ENCODE measurements around the gene DHRS13.

The DHRS13 gene

GRCh38 chr17:28901866-28902818 is 737 bp downstream of the DHRS13 start:
- no peak for DNase-seq (ENCODE audit: low read depth, low spot score)
- TF ChIP-seq ZNF274 (IDR thresholded peaks at IDR 0.05; ENCODE audit: low read depth, low read length): no peak
- no peak for TF ChIP-seq SUZ12 (IDR thresholded peaks at IDR 0.05; ENCODE audit: extremely low read depth, insufficient read depth, insufficient read length)
- no peak for TF ChIP-seq YY1 (IDR thresholded peaks at IDR 0.05; ENCODE audit: insufficient read depth, insufficient read length)

GRCh38 chr17:28900986-28901726 is 1.7 kb downstream of the DHRS13 start:
- TF ChIP-seq YY1 (IDR thresholded peaks at IDR 0.05; ENCODE audit: insufficient read depth, insufficient read length) (no peak), ZNF274 (IDR thresholded peaks at IDR 0.05; ENCODE audit: low read depth, low read length) (no peak), SUZ12 (IDR thresholded peaks at IDR 0.05; ENCODE audit: extremely low read depth, insufficient read depth, insufficient read length) (no peak)
- Histone ChIP-seq H3K9me3 (ENCODE audit: insufficient read depth, low read length) (peaks cover 47% of the 10 kb centered on the region; the same call in 1 of the 2 replicates), H3K4me3 (ENCODE audit: insufficient read length, low read depth) (no peak overlapping the region), H3K9ac (ENCODE audit: insufficient read length, low read depth) (no peak overlapping the region), H3K4me1 (ENCODE audit: insufficient read depth, insufficient read length) (no peaks in the 10 kb centered on the region), H3K27me3 (ENCODE audit: insufficient read depth, insufficient read length) (no peaks in the 10 kb centered on the region), H3K36me3 (ENCODE audit: insufficient read depth, insufficient read length, low read length) (peaks cover 33% of the 10 kb centered on the region)
- no peak for DNase-seq (ENCODE audit: low read depth, low spot score)

More at GRCh38 chr17:28901866-28902818, 737 bp downstream of the DHRS13 start:
- Histone ChIP-seq H3K9ac (ENCODE audit: insufficient read length, low read depth) (peak overlapping the region; percentile 76), H3K4me3 (ENCODE audit: insufficient read length, low read depth) (peak overlapping the region; percentile 71), H3K36me3 (ENCODE audit: insufficient read depth, insufficient read length, low read length) (peaks cover 42% of the 10 kb centered on the region), H3K9me3 (ENCODE audit: insufficient read depth, low read length) (peaks cover 48% of the 10 kb centered on the region; the same call in 1 of the 2 replicates), H3K4me1 (ENCODE audit: insufficient read depth, insufficient read length) (no peaks in the 10 kb centered on the region), H3K27me3 (ENCODE audit: insufficient read depth, insufficient read length) (no peaks in the 10 kb centered on the region)

GRCh38 chr17:28899212-28899815 is 3.6 kb downstream of the DHRS13 start:
- Histone ChIP-seq H3K9me3 (ENCODE audit: insufficient read depth, low read length) (peaks cover 32% of the 10 kb centered on the region; the same call in 1 of the 2 replicates), H3K36me3 (ENCODE audit: insufficient read depth, insufficient read length, low read length) (peaks cover 23% of the 10 kb centered on the region), H3K27me3 (ENCODE audit: insufficient read depth, insufficient read length) (no peaks in the 10 kb centered on the region), H3K4me1 (ENCODE audit: insufficient read depth, insufficient read length) (no peaks in the 10 kb centered on the region), H3K9ac (ENCODE audit: insufficient read length, low read depth) (no peak overlapping the region), H3K4me3 (ENCODE audit: insufficient read length, low read depth) (no peak overlapping the region)
- TF ChIP-seq YY1 (IDR thresholded peaks at IDR 0.05; ENCODE audit: insufficient read depth, insufficient read length) (no peak), ZNF274 (IDR thresholded peaks at IDR 0.05; ENCODE audit: low read depth, low read length) (no peak), SUZ12 (IDR thresholded peaks at IDR 0.05; ENCODE audit: extremely low read depth, insufficient read depth, insufficient read length) (no peak)
- no peak for DNase-seq (ENCODE audit: low read depth, low spot score)

GRCh38 chr17:28898527-28898955 is 4.3 kb downstream of the DHRS13 start:
- H3K27me3 ChIP-seq (ENCODE audit: insufficient read depth, insufficient read length): no peaks in the 10 kb centered on the region
- DNase-seq (ENCODE audit: low read depth, low spot score): no peak
- TF ChIP-seq YY1 (IDR thresholded peaks at IDR 0.05; ENCODE audit: insufficient read depth, insufficient read length): no peak
- no peak for TF ChIP-seq SUZ12 (IDR thresholded peaks at IDR 0.05; ENCODE audit: extremely low read depth, insufficient read depth, insufficient read length)
- TF ChIP-seq ZNF274 (IDR thresholded peaks at IDR 0.05; ENCODE audit: low read depth, low read length): no peak
- no peak overlapping the region for H3K9ac ChIP-seq (ENCODE audit: insufficient read length, low read depth)
- peaks cover 23% of the 10 kb centered on the region for H3K36me3 ChIP-seq (ENCODE audit: insufficient read depth, insufficient read length, low read length)
- no peak overlapping the region for H3K4me3 ChIP-seq (ENCODE audit: insufficient read length, low read depth)
- no peaks in the 10 kb centered on the region for H3K4me1 ChIP-seq (ENCODE audit: insufficient read depth, insufficient read length)
- peaks cover 26% of the 10 kb centered on the region; the same call in 1 of the 2 replicates for H3K9me3 ChIP-seq (ENCODE audit: insufficient read depth, low read length)

- no peaks in the 10 kb centered on the region for H3K27me3 ChIP-seq (ENCODE audit: insufficient read depth, insufficient read length)
- H3K9ac ChIP-seq (ENCODE audit: insufficient read length, low read depth): peak overlapping the region; percentile 85
- no peak for DNase-seq (ENCODE audit: low read depth, low spot score)
- H3K4me3 ChIP-seq (ENCODE audit: insufficient read length, low read depth): peak overlapping the region; percentile 82
- TF ChIP-seq YY1 (IDR thresholded peaks at IDR 0.05; ENCODE audit: insufficient read depth, insufficient read length) (no peak), SUZ12 (IDR thresholded peaks at IDR 0.05; ENCODE audit: extremely low read depth, insufficient read depth, insufficient read length) (no peak), ZNF274 (IDR thresholded peaks at IDR 0.05; ENCODE audit: low read depth, low read length) (no peak)
- peaks cover 25% of the 10 kb centered on the region for H3K36me3 ChIP-seq (ENCODE audit: insufficient read depth, insufficient read length, low read length)
- no peaks in the 10 kb centered on the region for H3K4me1 ChIP-seq (ENCODE audit: insufficient read depth, insufficient read length)
- peaks cover 20% of the 10 kb centered on the region; the same call in 1 of the 2 replicates for H3K9me3 ChIP-seq (ENCODE audit: insufficient read depth, low read length)
Observed at GRCh38 chr17:28897769-28898526, 4.9 kb downstream of the DHRS13 start.

Data from NT2/D1 (cell line).